Measurements from ENCODE around the gene SUN3.

- TF ChIP-seq YY1 (IDR thresholded peaks at IDR 0.05; ENCODE audit: insufficient read depth, insufficient read length), result no peak
- TF ChIP-seq SUZ12 (IDR thresholded peaks at IDR 0.05; ENCODE audit: extremely low read depth, insufficient read depth, insufficient read length), result no peak
These were observed 90.2 kb downstream of the SUN3 start for GRCh38 chr7:47938574-47939165.

Data from NT2/D1 (cell line).